H1 (cell line): ENCODE measurements around the gene UPF3A. TPM values are rescaled to one million over a fixed set of nuclear protein-coding genes. Genes with fewer than 3 reads are reported as not detected.

Experiments
- CTCF ChIA-PET: fragments of 300-600 bp; sonication (Branson Sonifier 250); formaldehyde crosslinking; loops from one replicate; lab custom pipeline; 2021; ENCODE audit not compliant: partially characterized antibody; lab: Charles Lee
- POLR2A ChIA-PET: fragments of 300-600 bp; sonication (Branson Sonifier 250); formaldehyde crosslinking; loops from one replicate; lab custom pipeline; 2021; ENCODE audit warnings: inconsistent platforms; ENCODE audit not compliant: partially characterized antibody; lab: Charles Lee
- DNase-seq, 2 experiments: peaks; one replicate each; pipeline versions ENCODE4 v3.0.0 to v3.0.0-alpha.2; 2010 to 2022; ENCODE audit warnings: low spot score in 2 of 2, low read depth in 1 of 2, mixed read lengths in 1 of 2
- FAIRE-seq: peaks from 2 replicates; lab custom pipeline; 2011; peaks lifted over from hg19 to GRCh38; lab: Jason Lieb, UNC
- H2AFZ ChIP-seq: 2 replicates; pipeline ENCODE4 v1.8.1; 2012; ENCODE audit warnings: low read length, inconsistent platforms
- H2AK5ac ChIP-seq: 2 replicates; pipeline ENCODE4 v1.6.1; 2013; ENCODE audit warnings: low read depth, low read length
- H2BK120ac ChIP-seq: replicated peaks from 2 replicates; pipeline ENCODE3; 2013; ENCODE audit warnings: low read depth, low read length, inconsistent platforms
- H2BK12ac ChIP-seq: 2 replicates; pipeline ENCODE4 v1.6.1; 2013; ENCODE audit warnings: low read depth, low read length
- H2BK15ac ChIP-seq: 2 replicates; pipeline ENCODE4 v1.6.1; 2013; ENCODE audit warnings: low read length
- H2BK20ac ChIP-seq: 2 replicates; pipeline ENCODE4 v1.6.1; 2013; ENCODE audit warnings: low read length
- H2BK5ac ChIP-seq: 2 replicates; pipeline ENCODE4 v1.6.1; 2013; ENCODE audit warnings: low read depth, low read length
- H3K14ac ChIP-seq: 2 replicates; pipeline ENCODE4 v1.6.1; 2013; ENCODE audit warnings: inconsistent platforms; ENCODE audit not compliant: insufficient read length
- H3K18ac ChIP-seq: 2 replicates; pipeline ENCODE4 v1.6.1; 2013; ENCODE audit warnings: low read length; ENCODE audit errors: extremely low read depth
- H3K23ac ChIP-seq: 2 replicates; pipeline ENCODE4 v1.6.1; 2013; ENCODE audit warnings: inconsistent platforms; ENCODE audit not compliant: insufficient read length
- H3K23me2 ChIP-seq: 2 replicates; pipeline ENCODE4 v1.6.1; 2013; ENCODE audit warnings: low read depth, low read length
- H3K27ac ChIP-seq: 2 replicates; pipeline ENCODE4 v1.6.1; 2011; ENCODE audit warnings: low read depth, low read length, inconsistent platforms
- H3K27me3 ChIP-seq, 4 experiments: replicated peaks in 1 of 4; 1 replicate in 1 of 4; 2 replicates in 3 of 4; pipeline versions ENCODE4 v1.6.1 to v1.8.1; 2011 to 2013; ENCODE audit warnings: low read length in 3 of 4, mild to moderate bottlenecking in 3 of 4, inconsistent platforms in 2 of 4, mixed read lengths in 2 of 4, moderate library complexity in 1 of 4; ENCODE audit not compliant: control insufficient read depth in 3 of 4, insufficient read depth in 3 of 4; ENCODE audit errors: extremely low read depth in 1 of 4
- H3K36me3 ChIP-seq, 4 experiments: 2 replicates each; pipeline versions ENCODE4 v1.6.1 to v1.8.1; 2011 to 2013; ENCODE audit warnings: mild to moderate bottlenecking in 4 of 4, low read length in 3 of 4, moderate library complexity in 2 of 4, control low read depth in 1 of 4, inconsistent platforms in 1 of 4; ENCODE audit not compliant: insufficient read depth in 4 of 4, control insufficient read depth in 2 of 4
- H3K4ac ChIP-seq: replicated peaks from 2 replicates; pipeline ENCODE3; 2013; ENCODE audit warnings: low read length, low read depth, mixed read lengths, inconsistent platforms; ENCODE audit not compliant: insufficient read length
- H3K4me1 ChIP-seq, 4 experiments: replicated peaks in 1 of 4; 1 replicate in 1 of 4; 2 replicates in 3 of 4; pipeline versions ENCODE4 v1.6.1 to v1.8.1; 2011 to 2013; ENCODE audit warnings: low read length in 3 of 4, inconsistent platforms in 2 of 4, mixed read lengths in 1 of 4; ENCODE audit not compliant: insufficient read depth in 4 of 4, control insufficient read depth in 3 of 4
- H3K4me2 ChIP-seq, 2 experiments: 2 replicates each; pipeline versions ENCODE4 v1.6.1 to v1.8.1; 2011 to 2013; ENCODE audit warnings: low read depth in 2 of 2, low read length in 2 of 2, control low read depth in 1 of 2, inconsistent platforms in 1 of 2, mild to moderate bottlenecking in 1 of 2; ENCODE audit not compliant: insufficient read depth in 1 of 2
- H3K4me3 ChIP-seq, 4 experiments: fragments of 200-600, 300-600 bp in 1 of 4; sonication (generic), shearing (Covaris generic), sonication (Bioruptor Twin) in 1 of 4; 2 replicates each; pipeline versions ENCODE4 v1.5.1 to v1.8.1; 2011 to 2016; ENCODE audit warnings: low read length in 4 of 4, low read depth in 3 of 4, control low read depth in 2 of 4, inconsistent platforms in 2 of 4, mild to moderate bottlenecking in 2 of 4, mixed read lengths in 1 of 4, moderate library complexity in 1 of 4; ENCODE audit not compliant: insufficient read depth in 2 of 4; ENCODE audit errors: extremely low read depth in 1 of 4
- H3K56ac ChIP-seq: replicated peaks from 2 replicates; pipeline ENCODE3; 2013; ENCODE audit warnings: low read depth, mild to moderate bottlenecking, mixed read lengths, low read length, inconsistent platforms; ENCODE audit not compliant: insufficient read length
- H3K79me1 ChIP-seq: 2 replicates; pipeline ENCODE4 v1.6.1; 2013; ENCODE audit warnings: low read depth, low read length, control low read depth
- H3K79me2 ChIP-seq, 2 experiments: 2 replicates each; pipeline versions ENCODE4 v1.6.1 to v1.8.1; 2012 to 2013; ENCODE audit warnings: low read length in 2 of 2, mild to moderate bottlenecking in 2 of 2, inconsistent platforms in 1 of 2; ENCODE audit not compliant: insufficient read depth in 2 of 2, control insufficient read depth in 1 of 2
- H3K9ac ChIP-seq, 4 experiments: replicated peaks in 1 of 4; 1 replicate in 1 of 4; 2 replicates in 3 of 4; pipeline versions ENCODE4 v1.6.1 to v1.8.1; 2011 to 2013; ENCODE audit warnings: low read depth in 3 of 4, low read length in 3 of 4, control low read depth in 2 of 4, mild to moderate bottlenecking in 2 of 4, moderate library complexity in 2 of 4, inconsistent platforms in 1 of 4; ENCODE audit errors: extremely low read depth in 1 of 4
- H3K9me3 ChIP-seq, 2 experiments: 2 replicates each; pipeline versions ENCODE4 v1.6.1 to v1.8.1; 2012 to 2013; ENCODE audit warnings: mild to moderate bottlenecking in 2 of 2, moderate library complexity in 2 of 2, control low read depth in 1 of 2, inconsistent platforms in 1 of 2, low read depth in 1 of 2, low read length in 1 of 2, mixed read lengths in 1 of 2; ENCODE audit not compliant: insufficient read depth in 2 of 2
- H4K20me1 ChIP-seq, 2 experiments: replicated peaks in 1 of 2; 2 replicates each; pipeline versions ENCODE3 to v1.8.1; 2011 to 2013; ENCODE audit warnings: inconsistent platforms in 2 of 2, low read length in 2 of 2, mild to moderate bottlenecking in 1 of 2; ENCODE audit not compliant: insufficient read depth in 2 of 2, control insufficient read depth in 1 of 2
- H4K5ac ChIP-seq: 2 replicates; pipeline ENCODE4 v1.6.1; 2013; ENCODE audit warnings: low read length, low read depth, mixed read lengths, inconsistent platforms; ENCODE audit not compliant: insufficient read length
- H4K8ac ChIP-seq: 2 replicates; pipeline ENCODE4 v1.8.0; 2013; ENCODE audit warnings: mild to moderate bottlenecking, moderate library complexity, low read length, inconsistent platforms; ENCODE audit not compliant: insufficient read depth; ENCODE audit errors: extremely low read depth
- H4K91ac ChIP-seq: replicated peaks from 2 replicates; pipeline ENCODE3; 2013; ENCODE audit warnings: low read length, mixed read lengths, inconsistent platforms; ENCODE audit not compliant: insufficient read length
- ASH2L ChIP-seq: fragments of 200-600, 300-600 bp; sonication (generic); IDR thresholded peaks from one replicate; pipeline ENCODE4 v1.7.1; 2017; ENCODE audit warnings: low read length
- CBX8 ChIP-seq: fragments of 300-800, 300-1000 bp; sonication (generic); IDR thresholded peaks from 2 replicates; pipeline ENCODE4 v1.7.1; 2016; ENCODE audit warnings: low read depth, low read length, borderline replicate concordance
- CTCF ChIP-seq, 3 experiments: IDR thresholded peaks; 1 replicate in 2 of 3; 2 replicates in 1 of 3; pipeline versions ENCODE4 v1.5.1 to v1.6.1; 2011; ENCODE audit warnings: low read length in 3 of 3, mild to moderate bottlenecking in 3 of 3, inconsistent platforms in 2 of 3, low read depth in 1 of 3, moderate library complexity in 1 of 3; ENCODE audit not compliant: insufficient read depth in 1 of 3; ENCODE audit errors: control extremely low read depth in 1 of 3
- KDM1A ChIP-seq: fragments of 200-600, 300-600 bp; sonication (generic); IDR thresholded peaks from 2 replicates; pipeline ENCODE4 v1.7.1; 2016; ENCODE audit warnings: mild to moderate bottlenecking, low read length, borderline replicate concordance
- NANOG ChIP-seq: IDR thresholded peaks from 2 replicates; pipeline ENCODE4 v1.6.1; 2011; ENCODE audit warnings: low read length, low read depth, mild to moderate bottlenecking, inconsistent platforms; ENCODE audit not compliant: insufficient read depth, poor library complexity, severe bottlenecking
- NRF1 ChIP-seq: IDR thresholded peaks from 2 replicates; pipeline ENCODE4 v1.6.1; 2011; ENCODE audit warnings: mild to moderate bottlenecking, low read depth, low read length, improper control_type of control experiment
- PHF8 ChIP-seq: fragments of 200-600 bp; sonication (generic); conservative IDR thresholded peaks from 2 replicates; pipeline ENCODE4 v1.7.1; 2012; ENCODE audit warnings: low read depth, mild to moderate bottlenecking, inconsistent platforms, low read length, moderate library complexity
- RAD21 ChIP-seq, 2 experiments: IDR thresholded peaks in 1 of 2; conservative IDR thresholded peaks in 1 of 2; 2 replicates each; pipeline ENCODE4 v1.6.1; 2011; ENCODE audit warnings: low read depth in 2 of 2, low read length in 2 of 2, improper control_type of control experiment in 1 of 2, inconsistent platforms in 1 of 2, mild to moderate bottlenecking in 1 of 2, moderate library complexity in 1 of 2
- RFX5 ChIP-seq: IDR thresholded peaks from 2 replicates; pipeline ENCODE4 v1.6.1; 2011; ENCODE audit warnings: low read depth, low read length, improper control_type of control experiment, borderline replicate concordance
- WGBS, 2 experiments: shearing (Covaris generic) in 1 of 2; methylation state at CpG; one replicate each; pipeline versions ENCODE4 v1.1.6 to v1.1.7; 2013 to 2015; ENCODE audit warnings: low lambda C conversion rate in 2 of 2, mixed read lengths in 2 of 2, inconsistent platforms in 1 of 2, low coverage in 1 of 2, missing lambda C conversion rate in 1 of 2; ENCODE audit not compliant: insufficient replicate concordance in 2 of 2, insufficient coverage in 1 of 2, insufficient read length in 1 of 2; ENCODE audit errors: extremely low coverage in 1 of 2, missing lambda C conversion rate in 1 of 2; 5-methylcytosine and 5-hydroxymethylcytosine counted together
- polyA plus RNA-seq, 7 experiments: library from polyadenylated mRNA; depleted of rRNA in 3 of 7; stranded (reverse) in 5 of 7; unstranded in 2 of 7; fragments of >200 nt in 5 of 7; fragments of 200-250 nt in 2 of 7; gene quantifications; 1 replicate in 5 of 7; 2 replicates in 1 of 7; 4 replicates in 1 of 7; pipeline versions ENCODE4 v1.2.1 to v1.2.3, GENCODE V29; 2011 to 2013; ENCODE audit warnings: missing spikeins in 2 of 7, mixed read lengths in 2 of 7
- total RNA-seq: library from RNA; stranded (reverse); fragmentation: NEBNext Ultra II Directional; extraction: Animal tissue kit (Norgen Biotek cat#: 25700); gene quantifications from 2 replicates; pipeline ENCODE4 v1.2.1, GENCODE V29; 2021

UPF3A gene
- total and polyA plus RNA-seq, 2 of the 8 experiments (the other 6 are each of a cell fraction or from before 2014, with no cell fraction given): 47.1 to 58.2 TPM

- Histone ChIP-seq H3K4ac (no peak overlapping the region), H3K4me3 (no peak overlapping the region), H4K5ac (no peak overlapping the region), H3K23me2 (peaks cover 4% of the 10 kb centered on the region), H3K27ac (no peak overlapping the region), H4K91ac (no peak overlapping the region), H3K27me3 (no peaks in the 10 kb centered on the region), H2BK5ac (no peak overlapping the region), H3K4me1 (peaks cover 0 to 4% (median 4%) of the 10 kb centered on the region in 4 experiments; a peak in 3 of 7 replicates), H3K36me3 (peaks cover 26 to 56% (median 45%) of the 10 kb centered on the region in 4 experiments), H4K8ac (no peak overlapping the region), H2AK5ac (no peak overlapping the region), H2BK120ac (no peak overlapping the region), H2BK20ac (no peak overlapping the region), H3K79me2 (peaks cover 9 to 21% of the 10 kb centered on the region in 2 experiments; a peak in 3 of 4 replicates), H3K23ac (no peak overlapping the region), H3K9me3 (no peaks in the 10 kb centered on the region), H3K18ac (no peak overlapping the region), H3K79me1 (peaks cover 2% of the 10 kb centered on the region; the same call in 1 of the 2 replicates), H3K4me2 (no peak overlapping the region), H3K14ac (no peak overlapping the region), H4K20me1 (peaks cover 7 to 8% of the 10 kb centered on the region in 2 experiments), H2BK12ac (no peak overlapping the region), H3K56ac (no peak overlapping the region), H3K9ac (no peak overlapping the region), H2AFZ (no peak overlapping the region), H2BK15ac (no peak overlapping the region)
- no peak for FAIRE-seq
- WGBS, 2 experiments: 88% methylated on average over 7 of the region's 7 CpGs; no CpG with 5 or more reads in 1 of the 2 experiments
- CTCF ChIA-PET: interaction anchor here (0.9 to 1.2 kb wide), 3 partner anchors 9 to 69 kb away, joined by 3 to 4 read pairs (median 3); no protein-coding TSS in a partner anchor
- DNase-seq: no peak
- POLR2A ChIA-PET: interaction anchor here (0.8 to 5.3 kb wide), 5 partner anchors 8 to 19 kb away, joined by 4 to 33 read pairs (median 10); no protein-coding TSS in a partner anchor
- TF ChIP-seq ASH2L: no peak
- TF ChIP-seq PHF8: no peak
- TF ChIP-seq KDM1A: no peak
- no peak for TF ChIP-seq NANOG
- no peak for TF ChIP-seq CTCF (IDR thresholded peaks at IDR 0.05; ENCODE audit: control extremely low read depth in 1 of 3, insufficient read depth in 1 of 3, low read depth in 1 of 3, low read length in 3 of 3)
- TF ChIP-seq RAD21 (IDR thresholded peaks at IDR 0.05 in 1 of 2, conservative IDR thresholded peaks at IDR 0.05 in 1 of 2; ENCODE audit: low read depth in 2 of 2, low read length in 2 of 2): no peak
- no peak for TF ChIP-seq NRF1
- TF ChIP-seq CBX8: no peak
- no peak for TF ChIP-seq RFX5
Measured at GRCh38 chr13:114237415-114238112, 43.8 kb upstream of the UPF3A start.
